Sigmoid colon (tissue), 7 donors: ENCODE measurements around the gene POLG2. TPM values are rescaled to one million over a fixed set of nuclear protein-coding genes. Genes with fewer than 3 reads are reported as not detected.
A peak's percentile ranks its signal among the peaks of the same experiment; 100 is the strongest.

Source experiments
- DNase-seq: peaks from one replicate; pipeline ENCODE4 v3.0.0-alpha.2; 2019
- H3K27ac ChIP-seq, 4 donors: fragments of 200-600 bp; sonication (generic); one replicate each; pipeline ENCODE4 v1.5.1; 2016 to 2019; ENCODE audit warnings: mild to moderate bottlenecking in 1 of 4
- H3K27me3 ChIP-seq, 3 donors: fragments of 200-600 bp; sonication (generic); one replicate each; pipeline ENCODE4 v1.5.1; 2019; ENCODE audit warnings: mild to moderate bottlenecking in 1 of 3
- H3K36me3 ChIP-seq, 4 donors: fragments of 200-600 bp; sonication (generic); one replicate each; pipeline ENCODE4 v1.5.1; 2016 to 2019
- H3K4me1 ChIP-seq, 4 donors: fragments of 200-600 bp; sonication (generic); one replicate each; pipeline ENCODE4 v1.5.1; 2017 to 2019
- H3K4me3 ChIP-seq, 4 donors: fragments of 200-600 bp; sonication (generic); one replicate each; pipeline ENCODE4 v1.5.1; 2017 to 2019; ENCODE audit warnings: mild to moderate bottlenecking in 2 of 4, moderate library complexity in 1 of 4
- H3K9me3 ChIP-seq, 4 donors: fragments of 200-600 bp in 3 of 4; sonication (generic) in 3 of 4; one replicate each; pipeline versions ENCODE4 v1.5.1 to v1.6.1; 2013 to 2019
- CTCF ChIP-seq, 4 experiments: fragments of 450-650 bp in 3 of 4; fragments of 200-600 bp in 1 of 4; IDR thresholded peaks; one replicate each; pipeline ENCODE4 v1.5.1; 2016 to 2019; ENCODE audit warnings: antibody characterized with exemption in 4 of 4, mild to moderate bottlenecking in 3 of 4, moderate library complexity in 2 of 4
- EP300 ChIP-seq, 4 donors: sonication (generic); formaldehyde crosslinking; IDR thresholded peaks; one replicate each; pipeline ENCODE4 v1.6.1; 2017; ENCODE audit warnings: antibody characterized with exemption in 4 of 4
- POLR2A ChIP-seq, 2 donors: fragments of 450-650 bp; IDR thresholded peaks; one replicate each; pipeline ENCODE4 v1.6.1; 2016; ENCODE audit warnings: antibody characterized with exemption in 2 of 2, mild to moderate bottlenecking in 2 of 2, moderate library complexity in 2 of 2
- POLR2AphosphoS5 ChIP-seq, 4 donors: sonication (generic); formaldehyde crosslinking; IDR thresholded peaks; one replicate each; pipeline ENCODE4 v1.6.1; 2017; ENCODE audit warnings: antibody characterized with exemption in 4 of 4
- WGBS, 2 donors: extraction: QIAGEN DNeasy Blood & Tissue Kit; methylation state at CpG; one replicate each; pipeline ENCODE4 v1.1.7; 2013; 5-methylcytosine and 5-hydroxymethylcytosine counted together
- intact Hi-C: fragments of 100-400 bp; cut with DNase I; formaldehyde crosslinking; loops from one replicate; pipeline ENCODE4 v1.15.1; 2023
- polyA plus RNA-seq, 3 donors: library from polyadenylated mRNA; stranded (reverse); fragments of 200-250 nt; gene quantifications; one replicate each; pipeline ENCODE4 v1.2.3, GENCODE V29; 2013
- total RNA-seq, 4 donors: library from RNA; depleted of rRNA; stranded (reverse); fragments of >200 nt; gene quantifications; one replicate each; pipeline ENCODE4 v1.1.0, GENCODE V29; 2016
- donor health status: healthy with polysubstance abuse.
- donor health status: Bipolar disorder and iron deficiency.
- donor health status: healthy.

Gene POLG2
- total and polyA plus RNA-seq, 7 donors, result 3.9 to 16.1 (median 8.2) TPM

GRCh38 chr17:64491994-64492393 lies 4.9 kb downstream of the POLG2 start:
- intact Hi-C loops, result no loop called here
- DNase-seq, result no peak
- Histone ChIP-seq H3K27me3 (no peaks in the 10 kb centered on the region), H3K27ac (no peak overlapping the region), H3K4me1 (peaks cover 0 to 26% (median 20%) of the 10 kb centered on the region in 4 donors), H3K36me3 (peaks cover 0 to 51% (median 5%) of the 10 kb centered on the region in 4 donors), H3K9me3 (no peaks in the 10 kb centered on the region), H3K4me3 (no peak overlapping the region)
- WGBS, 2 donors, result 82 to 89% methylated on average over 3 of the region's 3 CpGs
- TF ChIP-seq POLR2A (IDR thresholded peaks at IDR 0.05) (no peak), POLR2AphosphoS5 (IDR thresholded peaks at IDR 0.05) (no peak), EP300 (IDR thresholded peaks at IDR 0.05) (no peak), CTCF (IDR thresholded peaks at IDR 0.05) (no peak)

GRCh38 chr17:64491034-64491860 lies 5.6 kb downstream of the POLG2 start:
- Histone ChIP-seq H3K4me1 (peaks cover 0 to 24% (median 18%) of the 10 kb centered on the region in 4 donors), H3K36me3 (peaks cover 0 to 55% (median 5%) of the 10 kb centered on the region in 4 donors), H3K4me3 (no peak overlapping the region), H3K27me3 (no peaks in the 10 kb centered on the region), H3K9me3 (no peaks in the 10 kb centered on the region), H3K27ac (no peak overlapping the region)
- intact Hi-C loops, result no loop called here
- DNase-seq, result no peak
- WGBS, 2 donors, result 92 to 94% methylated on average over 13 of the region's 13 CpGs
- peak in 3 of 4 experiments; percentile 14 to 25 (median 18) for TF ChIP-seq CTCF (IDR thresholded peaks at IDR 0.05)
- TF ChIP-seq POLR2A (IDR thresholded peaks at IDR 0.05), result no peak

- intact Hi-C loops, result no loop called here
- Histone ChIP-seq H3K36me3 (peaks cover 0 to 73% (median 12%) of the 10 kb centered on the region in 4 donors), H3K9me3 (no peaks in the 10 kb centered on the region), H3K27ac (no peak overlapping the region), H3K4me1 (no peaks in the 10 kb centered on the region), H3K27me3 (no peaks in the 10 kb centered on the region), H3K4me3 (no peak overlapping the region)
- WGBS, 2 donors, result 96 to 97% methylated on average over 2 of the region's 2 CpGs
- no peak for TF ChIP-seq EP300 (IDR thresholded peaks at IDR 0.05)
- no peak for TF ChIP-seq CTCF (IDR thresholded peaks at IDR 0.05)
- TF ChIP-seq POLR2AphosphoS5 (IDR thresholded peaks at IDR 0.05), result no peak
- TF ChIP-seq POLR2A (IDR thresholded peaks at IDR 0.05), result no peak
- DNase-seq, result no peak
These were observed 8.6 kb downstream of the POLG2 start for GRCh38 chr17:64488301-64488700.

- no peaks in the 10 kb centered on the region for H3K27me3 ChIP-seq
These were observed 12.5 kb downstream of the POLG2 start for GRCh38 chr17:64484380-64484779.

More at GRCh38 chr17:64484380-64484779, 12.5 kb downstream of the POLG2 start:
- Histone ChIP-seq H3K4me1 (no peaks in the 10 kb centered on the region), H3K4me3 (no peak overlapping the region), H3K9me3 (no peaks in the 10 kb centered on the region), H3K27ac (no peak overlapping the region), H3K36me3 (peaks cover 8 to 80% (median 17%) of the 10 kb centered on the region in 4 donors)
- 85 to 88% methylated on average over 3 of the region's 3 CpGs for WGBS, 2 donors
- no peak for DNase-seq
- no peak for TF ChIP-seq POLR2A (IDR thresholded peaks at IDR 0.05)
- no peak for TF ChIP-seq EP300 (IDR thresholded peaks at IDR 0.05)
- TF ChIP-seq CTCF (IDR thresholded peaks at IDR 0.05), result no peak
- no peak for TF ChIP-seq POLR2AphosphoS5 (IDR thresholded peaks at IDR 0.05)
- intact Hi-C loops, result no loop called here
